Measurements from ENCODE around the gene VPS18.

DNA sequence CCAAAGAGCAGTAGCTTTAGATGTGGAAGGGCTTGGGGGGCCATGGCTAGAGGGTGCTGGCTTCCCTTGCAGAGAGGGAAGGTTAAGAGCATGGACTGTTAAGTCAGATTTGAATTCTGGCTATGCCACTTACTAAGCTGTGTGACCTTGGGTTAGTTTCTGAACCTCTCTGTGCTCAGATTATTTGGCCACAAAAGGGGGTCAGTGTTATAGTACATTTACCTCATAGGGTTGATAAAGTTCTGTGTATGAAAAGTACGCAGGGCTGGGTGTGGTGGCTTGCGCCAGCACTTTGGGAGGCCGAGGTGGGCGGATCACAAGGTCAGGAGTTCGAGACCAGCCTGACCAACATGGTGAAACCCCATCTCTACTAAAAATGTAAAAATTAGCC is 6.8 kb downstream of the VPS18 start:
- TF ChIP-seq POLR2A (IDR thresholded peaks at IDR 0.05) = no peak
- TF ChIP-seq, protein P1, sequence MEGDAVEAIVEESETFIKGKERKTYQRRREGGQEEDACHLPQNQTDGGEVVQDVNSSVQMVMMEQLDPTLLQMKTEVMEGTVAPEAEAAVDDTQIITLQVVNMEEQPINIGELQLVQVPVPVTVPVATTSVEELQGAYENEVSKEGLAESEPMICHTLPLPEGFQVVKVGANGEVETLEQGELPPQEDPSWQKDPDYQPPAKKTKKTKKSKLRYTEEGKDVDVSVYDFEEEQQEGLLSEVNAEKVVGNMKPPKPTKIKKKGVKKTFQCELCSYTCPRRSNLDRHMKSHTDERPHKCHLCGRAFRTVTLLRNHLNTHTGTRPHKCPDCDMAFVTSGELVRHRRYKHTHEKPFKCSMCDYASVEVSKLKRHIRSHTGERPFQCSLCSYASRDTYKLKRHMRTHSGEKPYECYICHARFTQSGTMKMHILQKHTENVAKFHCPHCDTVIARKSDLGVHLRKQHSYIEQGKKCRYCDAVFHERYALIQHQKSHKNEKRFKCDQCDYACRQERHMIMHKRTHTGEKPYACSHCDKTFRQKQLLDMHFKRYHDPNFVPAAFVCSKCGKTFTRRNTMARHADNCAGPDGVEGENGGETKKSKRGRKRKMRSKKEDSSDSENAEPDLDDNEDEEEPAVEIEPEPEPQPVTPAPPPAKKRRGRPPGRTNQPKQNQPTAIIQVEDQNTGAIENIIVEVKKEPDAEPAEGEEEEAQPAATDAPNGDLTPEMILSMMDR (IDR thresholded peaks at IDR 0.05) = no peak
- no peak for TF ChIP-seq POLR2AphosphoS5 (IDR thresholded peaks at IDR 0.05)
